GM21381 (cell line): ENCODE data around the gene SRGAP3.

ENCODE experiments used
- ATAC-seq: cut with Tn5 transposase; IDR thresholded peaks from one replicate; pipeline ENCODE4 v1.9.1; 2021; ENCODE audit warnings: mild to moderate bottlenecking, moderate library complexity; ENCODE audit not compliant: unreplicated experiment

SRGAP3 gene

DNA sequence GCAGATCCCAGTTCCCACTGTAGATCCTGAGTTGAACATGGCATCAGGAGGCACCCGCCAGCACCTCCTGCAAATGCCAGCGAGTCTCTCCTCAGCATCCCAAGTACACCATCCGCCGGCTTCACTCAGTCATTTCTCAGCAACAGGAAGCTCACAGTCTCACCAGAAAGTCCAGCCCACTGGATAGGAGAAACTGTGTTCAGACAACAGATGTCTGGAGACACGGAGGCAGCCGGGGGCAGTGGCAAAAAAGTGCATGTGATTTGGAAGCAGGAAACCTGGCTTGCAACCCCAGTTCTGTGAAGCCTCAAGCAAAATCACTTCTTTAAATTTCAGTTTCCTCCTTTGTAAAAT, 68.7 kb downstream of the SRGAP3 start:
- no peak for ATAC-seq

DNA sequence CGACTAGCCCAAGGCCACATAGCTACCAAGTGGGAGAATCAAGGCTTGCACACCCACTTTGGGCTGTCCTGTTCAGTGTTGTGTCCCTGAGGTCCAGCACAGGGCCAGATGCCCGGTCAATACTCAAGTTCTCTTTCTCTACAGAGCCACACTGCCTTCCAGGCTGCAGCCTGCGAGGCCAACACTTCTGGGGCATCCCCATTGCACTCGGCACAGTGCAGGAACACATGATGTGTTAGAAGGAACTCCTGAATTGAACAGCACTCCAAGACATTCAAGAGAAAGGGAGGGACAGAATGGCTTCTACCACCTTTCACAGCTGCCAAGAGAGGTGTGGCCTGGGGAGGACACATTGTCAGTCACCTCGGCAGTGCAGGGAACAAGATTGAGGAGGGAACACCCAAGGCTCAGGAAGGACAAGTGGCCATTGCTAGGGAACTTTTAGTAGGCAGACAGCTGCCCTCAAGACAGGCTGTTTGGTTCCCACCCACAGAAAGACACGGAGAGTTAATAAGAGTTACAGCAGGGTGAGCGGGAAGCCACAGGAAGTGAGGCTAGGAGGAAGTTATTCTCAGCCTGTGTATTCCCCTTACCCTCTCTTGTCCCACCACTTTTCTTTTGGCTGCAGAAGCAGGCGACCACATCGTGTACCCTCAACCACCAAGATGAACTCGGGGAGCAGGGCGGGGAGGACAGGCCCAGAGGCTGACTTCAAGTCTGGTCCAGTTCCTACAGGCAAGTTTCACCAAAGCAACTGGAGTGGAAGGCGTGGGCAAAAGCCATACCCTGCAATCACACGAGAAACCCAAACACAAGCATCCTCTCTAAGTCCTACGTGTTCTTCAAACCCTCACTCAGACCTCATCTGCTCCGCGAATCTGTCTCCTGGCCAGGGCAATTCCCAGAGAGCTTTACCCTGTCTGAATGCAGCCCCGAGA, 69.4 kb downstream of the SRGAP3 start:
- peak; percentile 44 for ATAC-seq

DNA sequence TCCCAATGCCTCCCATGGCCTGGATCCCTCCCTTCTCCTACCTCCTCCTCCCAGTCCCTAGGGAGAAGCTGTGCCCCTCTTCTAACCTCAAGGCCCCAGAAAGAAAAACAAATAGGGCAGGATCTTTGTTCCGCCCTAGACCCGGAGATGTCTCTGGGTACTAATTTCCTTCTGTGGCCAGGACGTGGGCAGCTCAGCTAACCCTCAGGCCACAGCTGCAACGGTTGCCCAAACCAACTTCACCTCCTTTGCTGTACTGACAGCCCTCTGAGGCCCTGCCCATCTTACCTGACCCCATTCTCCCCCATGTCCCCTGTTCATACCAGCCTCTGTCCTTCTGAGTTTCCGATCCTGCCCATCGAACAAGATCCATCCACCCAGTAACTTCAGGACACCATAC, 70.7 kb downstream of the SRGAP3 start:
- ATAC-seq: no peak

DNA sequence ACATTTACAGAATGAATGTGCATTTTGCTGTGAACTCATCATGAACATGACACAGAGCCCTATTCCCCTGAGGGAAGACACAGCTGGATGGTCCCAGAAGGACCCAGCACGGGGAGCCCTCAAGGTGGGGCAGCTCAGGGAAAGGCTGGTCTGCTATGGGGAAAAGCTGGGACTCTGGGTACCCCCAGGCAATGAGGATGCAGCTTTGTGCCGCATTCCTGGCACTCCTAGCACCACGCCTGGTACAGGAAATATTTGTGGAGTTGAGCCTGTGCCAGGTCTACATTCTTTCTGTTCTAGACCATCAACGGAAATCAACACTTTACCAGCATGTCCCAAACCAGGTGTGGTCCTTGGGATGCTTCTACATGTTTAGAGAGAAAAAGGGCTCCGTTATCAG, 74.0 kb downstream of the SRGAP3 start:
- ATAC-seq: no peak

DNA sequence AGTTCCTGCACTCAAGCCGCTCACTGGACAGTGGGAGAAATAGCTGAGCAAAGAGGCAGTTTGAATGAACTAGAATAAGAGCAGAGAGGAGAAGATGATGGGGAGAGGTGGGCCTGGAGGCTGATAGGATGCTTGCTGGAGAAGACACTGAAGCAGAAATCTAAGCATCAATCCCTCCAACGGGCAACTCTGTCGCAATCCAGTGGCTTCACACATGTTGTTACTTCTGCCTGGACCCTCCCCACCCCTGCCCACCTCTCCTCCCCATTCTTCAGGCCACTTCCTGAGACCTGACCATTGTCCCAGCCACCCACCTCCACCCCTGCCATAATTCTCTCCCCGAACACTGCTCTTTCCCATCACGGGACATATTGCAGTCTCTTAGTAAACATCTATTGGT, 76.0 kb downstream of the SRGAP3 start:
- no peak for ATAC-seq

DNA sequence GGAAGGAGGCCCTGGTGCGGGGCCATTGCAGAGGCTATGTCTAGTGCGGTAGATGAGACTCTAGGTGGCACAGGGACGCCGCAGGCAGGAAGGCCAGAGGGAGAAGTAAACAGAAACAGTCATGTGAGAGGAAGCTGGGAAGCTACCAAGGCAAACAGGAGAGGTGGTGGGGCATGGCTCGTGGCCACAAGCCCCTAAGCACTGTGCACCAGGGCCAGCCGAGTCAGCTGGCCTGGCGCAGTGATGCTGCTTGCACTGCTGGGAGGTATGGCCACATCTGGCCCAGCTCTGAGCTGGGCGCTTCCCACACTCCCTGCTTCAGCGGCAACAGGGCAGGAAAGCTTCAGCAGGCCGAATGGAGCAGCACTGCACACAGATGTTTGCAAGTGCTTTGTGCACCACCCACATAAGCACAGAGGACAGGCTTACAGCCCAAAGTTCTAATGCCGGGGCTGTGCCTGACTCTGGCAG, 76.6 kb downstream of the SRGAP3 start:
- no peak for ATAC-seq

DNA sequence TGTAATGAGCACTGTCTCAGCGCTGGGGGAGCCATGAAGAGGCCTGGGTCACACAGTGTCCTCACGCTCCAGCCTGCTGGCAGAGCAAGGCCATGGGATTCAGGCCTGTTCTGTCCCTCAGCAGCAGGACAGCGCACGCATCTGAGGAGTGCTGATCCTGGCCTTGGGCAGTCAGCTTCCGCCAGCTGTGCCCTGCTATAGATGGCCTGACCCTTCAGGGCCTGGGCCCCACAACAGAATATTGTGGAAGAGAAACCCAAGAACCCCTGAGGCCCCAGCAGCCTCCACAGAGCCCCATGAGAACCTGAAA, 78.6 kb downstream of the SRGAP3 start:
- no peak for ATAC-seq

DNA sequence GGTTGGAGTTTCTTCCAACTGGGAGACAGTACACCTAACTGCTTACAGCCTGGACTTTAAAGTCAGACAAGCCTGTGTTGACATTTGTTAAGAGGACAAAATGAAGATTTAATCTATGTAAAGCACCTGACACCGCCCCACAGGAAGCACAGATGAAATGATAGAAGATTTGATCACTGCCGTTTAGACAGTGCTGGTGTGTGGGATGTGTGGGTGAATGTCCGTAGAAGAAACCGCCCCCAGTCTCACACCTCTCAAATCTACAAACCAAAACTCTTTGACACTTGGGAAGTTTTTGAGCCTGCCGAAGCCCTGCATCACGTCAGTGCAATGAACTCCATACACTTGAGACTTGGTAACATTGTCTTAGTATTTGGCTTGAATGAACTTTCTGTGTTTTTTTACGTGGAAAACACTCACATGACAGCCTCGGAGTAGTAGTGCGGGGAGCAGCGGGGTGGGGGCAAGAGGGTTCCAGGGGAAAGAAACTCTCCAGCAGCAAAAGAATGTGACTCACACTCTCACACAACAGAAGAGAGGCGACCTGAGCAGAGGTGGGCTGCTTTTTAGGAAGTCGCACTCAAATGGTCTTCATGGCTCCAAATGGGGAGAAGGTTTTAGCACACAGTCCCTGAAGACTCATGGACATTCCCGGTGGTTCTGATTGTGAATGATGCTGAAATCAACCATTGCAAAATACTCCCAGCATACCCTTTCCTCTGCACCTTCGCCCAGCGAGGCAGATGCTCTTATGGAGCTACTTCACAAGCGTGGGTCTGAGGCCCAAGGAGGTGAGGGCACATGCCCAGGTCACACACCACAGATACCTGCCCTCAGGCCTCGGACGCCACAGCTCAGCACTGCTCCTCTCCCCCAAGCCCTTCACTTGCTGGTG, 79.2 kb downstream of the SRGAP3 start:
- no peak for ATAC-seq

DNA sequence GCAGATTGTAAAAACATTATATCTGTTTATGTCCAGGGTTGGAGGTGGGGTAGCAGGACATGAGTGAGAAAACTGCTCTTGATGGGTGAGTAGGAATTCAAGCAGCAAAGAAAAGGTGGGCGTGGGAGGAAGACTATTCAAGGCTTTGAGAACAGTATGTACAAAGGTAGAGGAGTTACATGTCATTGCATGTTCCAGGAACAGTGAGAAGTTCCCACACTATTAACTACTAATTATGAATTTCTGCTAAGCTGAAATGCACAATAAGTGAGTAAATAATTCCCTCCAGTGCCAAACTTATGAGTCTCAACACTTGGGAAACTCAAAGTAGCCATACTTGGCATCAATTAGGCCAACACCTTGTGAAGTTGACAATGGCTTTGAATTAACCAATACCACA, 80.1 kb downstream of the SRGAP3 start:
- no peak for ATAC-seq

DNA sequence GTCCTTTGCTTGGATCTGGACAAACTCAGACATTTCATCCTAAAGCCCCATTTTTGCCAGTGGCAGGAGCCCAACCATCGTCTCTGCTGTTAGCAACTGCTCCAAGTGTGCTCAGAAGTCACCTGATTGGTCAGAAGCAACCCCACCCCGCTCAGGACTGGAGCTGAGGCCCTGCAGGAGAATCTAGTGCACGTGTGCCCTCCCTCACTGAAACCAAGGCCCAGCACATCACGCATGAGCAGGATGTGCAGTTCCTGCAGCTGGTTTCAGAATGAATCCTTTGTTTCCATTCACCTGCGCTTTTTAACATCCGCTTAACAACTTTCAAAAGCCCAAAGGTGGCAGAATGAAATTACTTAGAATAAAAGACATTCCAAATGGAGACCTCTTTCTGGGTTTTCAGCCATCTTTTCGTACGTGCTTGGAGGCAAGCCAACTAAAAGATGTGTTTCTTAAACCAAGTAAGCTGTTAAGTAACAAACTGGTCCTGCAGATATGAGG, 81.2 kb downstream of the SRGAP3 start:
- peak; percentile 98 for ATAC-seq

DNA sequence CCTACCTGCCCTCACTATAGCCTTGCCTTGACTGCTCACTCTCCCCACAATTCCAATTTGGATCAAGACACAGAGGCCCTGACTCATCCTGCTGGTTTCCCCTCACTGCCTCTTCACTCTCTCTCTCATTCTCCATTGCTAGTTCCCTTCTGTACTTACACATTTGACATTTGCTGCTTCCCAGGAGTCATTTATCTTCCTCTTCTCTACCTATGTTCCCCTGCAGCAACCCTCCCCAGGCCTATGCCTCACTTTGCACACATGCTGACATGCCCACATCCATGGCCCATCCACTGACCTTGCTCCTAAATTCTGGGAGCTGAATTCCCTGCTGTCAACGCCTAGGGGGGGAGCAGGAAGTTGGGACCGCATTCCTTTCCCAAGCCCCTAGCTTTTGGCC, 82.2 kb downstream of the SRGAP3 start:
- ATAC-seq: no peak

DNA sequence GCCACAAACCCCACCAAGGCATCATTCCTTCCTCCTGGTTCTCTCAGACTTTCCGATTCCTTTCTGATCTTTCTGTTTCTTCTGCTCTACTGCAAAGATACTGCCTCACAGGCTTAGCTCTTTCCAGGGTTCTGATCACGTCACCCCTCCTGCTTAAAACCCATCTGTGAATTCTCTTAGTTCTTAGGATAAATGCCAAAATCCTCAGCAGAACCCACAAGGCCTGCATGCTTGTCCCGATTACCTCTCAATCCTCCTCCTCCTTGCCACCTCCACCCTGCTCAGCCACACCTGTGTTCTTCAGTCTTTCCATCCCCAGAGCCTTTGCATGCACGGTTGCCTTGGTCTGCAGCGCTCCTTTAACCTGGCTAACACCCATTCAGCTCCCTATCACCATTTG, 84.0 kb downstream of the SRGAP3 start:
- ATAC-seq: no peak

DNA sequence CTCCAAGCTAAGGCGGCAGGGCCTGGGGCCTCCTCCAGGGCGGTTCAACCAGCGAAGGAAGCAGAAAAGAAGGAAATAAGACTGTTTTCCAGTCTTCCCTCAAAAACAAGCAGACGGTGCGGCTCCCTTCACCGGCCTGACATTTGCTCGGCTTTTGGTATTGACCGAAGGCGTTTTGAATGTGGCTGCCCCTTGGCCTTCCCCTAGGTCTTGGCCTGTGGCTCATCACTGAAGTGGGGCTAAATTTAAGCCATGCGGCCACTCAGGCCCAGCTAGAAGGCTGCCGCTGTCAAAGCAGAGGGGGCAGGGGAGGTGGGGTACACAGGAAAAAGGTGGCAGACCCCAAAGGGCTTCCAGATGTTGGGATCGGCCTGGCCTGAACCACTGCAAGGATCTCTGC, 86.2 kb downstream of the SRGAP3 start:
- no peak for ATAC-seq

DNA sequence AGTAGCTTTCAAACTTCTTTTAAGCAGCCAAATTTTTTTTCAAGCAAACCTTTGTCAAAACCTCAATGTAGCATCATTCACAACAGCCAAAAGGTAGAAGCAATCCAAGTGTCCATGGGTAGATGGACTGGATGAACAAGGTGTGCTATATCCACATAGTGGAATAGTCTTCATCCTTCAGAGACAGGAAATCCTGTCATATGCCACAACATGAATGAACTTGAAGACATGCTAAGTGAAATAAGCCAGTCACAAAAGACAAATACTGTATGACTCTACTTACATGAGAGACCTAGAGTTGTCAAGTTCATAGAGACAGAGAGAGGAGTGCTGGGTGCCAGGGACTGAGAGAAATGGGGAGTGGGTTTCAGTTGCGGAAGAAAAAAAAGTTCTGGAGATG, 87.6 kb downstream of the SRGAP3 start:
- no peak for ATAC-seq

DNA sequence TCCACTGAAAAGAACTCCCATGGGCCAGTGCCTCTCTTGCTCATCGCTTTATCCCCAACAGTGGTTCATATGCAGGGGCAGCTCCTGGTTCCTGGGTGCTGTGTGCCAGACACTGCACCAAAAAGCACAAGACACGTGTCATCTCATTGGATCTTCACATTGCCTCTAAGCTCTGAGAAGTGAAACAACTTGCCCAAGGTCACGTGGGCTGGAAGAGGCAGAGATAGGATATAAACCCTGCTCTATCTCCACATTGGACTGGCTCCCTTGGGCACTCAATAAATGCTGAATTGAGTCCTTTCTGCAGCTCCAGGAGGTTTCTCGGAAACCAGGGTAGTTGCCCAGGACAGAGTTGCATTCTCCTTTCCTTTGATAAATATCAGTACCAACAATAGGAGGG, 88.1 kb downstream of the SRGAP3 start:
- no peak for ATAC-seq

DNA sequence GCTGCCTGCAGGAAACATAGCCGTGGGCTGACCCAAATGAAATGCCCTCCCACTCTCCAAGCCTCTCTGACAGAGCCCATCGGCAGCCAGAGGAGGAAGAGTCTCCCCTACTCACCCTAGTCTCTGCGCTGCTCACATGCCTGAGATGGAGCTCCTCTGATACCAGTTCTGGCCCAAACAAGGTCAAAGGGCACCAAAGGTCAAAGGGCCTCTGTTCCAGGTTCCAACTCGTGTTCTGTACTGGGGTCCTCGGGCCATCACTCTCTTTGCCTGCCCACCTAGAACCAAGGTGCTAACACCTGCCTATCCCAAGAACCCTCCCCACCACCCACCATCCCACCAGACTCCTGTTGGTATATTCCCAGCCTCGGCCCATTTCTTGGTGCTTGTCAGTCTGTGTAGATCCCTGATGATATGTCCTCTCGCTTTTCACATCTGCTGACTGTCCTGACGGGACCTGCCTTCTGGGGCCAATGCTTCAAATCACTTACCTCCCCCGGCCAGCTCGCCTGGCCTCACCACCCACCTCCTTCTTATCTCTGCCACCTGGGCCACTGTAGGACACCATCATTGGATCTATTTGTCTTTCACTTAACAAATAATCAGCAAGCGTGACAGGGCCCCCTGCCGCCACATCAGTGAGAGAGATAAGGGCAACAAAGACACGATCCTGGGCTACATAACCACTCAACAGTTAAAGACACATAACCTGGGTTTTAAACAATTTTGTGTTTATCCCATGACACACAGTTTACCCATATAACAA, 90.4 kb downstream of the SRGAP3 start:
- ATAC-seq: no peak

DNA sequence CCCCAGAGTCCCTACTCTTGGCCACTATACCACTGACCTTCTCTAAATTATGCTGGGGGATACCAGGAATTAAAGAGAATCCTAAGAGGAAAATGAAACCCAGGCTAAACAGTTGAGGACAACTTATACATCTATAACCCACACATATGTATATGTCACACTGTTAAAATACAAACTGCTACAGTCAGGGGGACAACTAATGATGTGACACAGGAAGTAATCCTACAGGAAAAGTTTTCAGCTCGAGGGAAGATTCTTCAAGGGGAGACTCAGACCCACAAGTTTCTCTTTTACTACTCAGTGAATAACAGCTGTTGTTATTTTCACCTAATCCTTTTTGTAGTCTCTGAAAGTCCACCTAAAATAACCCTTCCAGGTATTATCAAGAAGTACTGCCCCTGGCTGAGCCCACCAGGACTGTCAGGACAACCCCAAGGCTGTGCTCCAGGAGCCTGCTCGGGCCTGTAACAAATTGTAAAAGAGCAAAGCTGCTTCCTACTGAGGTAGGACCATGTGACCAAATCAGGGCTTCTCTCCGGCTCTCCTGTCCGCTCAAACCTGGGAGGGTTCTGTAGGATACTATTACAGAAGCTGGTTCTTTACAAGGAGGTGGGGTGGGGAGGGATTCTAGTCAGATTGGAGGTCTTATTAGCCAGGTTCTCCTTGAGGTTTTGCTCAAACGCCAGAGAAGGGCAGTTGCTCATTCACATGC, 91.6 kb downstream of the SRGAP3 start:
- no peak for ATAC-seq

DNA sequence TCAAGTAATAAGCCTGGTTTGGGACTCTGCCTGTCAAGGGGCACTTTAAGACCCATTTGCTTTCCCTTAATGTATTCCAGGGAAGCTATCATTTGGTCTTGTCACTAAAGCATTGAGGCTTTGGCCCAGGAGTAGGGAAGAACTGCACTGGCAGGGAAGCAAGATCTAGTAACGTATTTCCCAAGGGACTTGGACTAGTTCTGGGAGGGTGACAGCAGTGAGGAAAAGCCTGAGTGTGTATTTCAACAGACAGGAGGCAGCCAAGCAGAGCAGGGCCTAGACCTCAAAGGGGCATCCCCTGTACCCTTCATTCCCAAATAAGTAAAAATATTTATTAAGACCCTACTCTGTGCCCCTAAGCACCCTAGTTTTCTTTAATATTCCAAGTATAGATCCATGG, 92.8 kb downstream of the SRGAP3 start:
- no peak for ATAC-seq

DNA sequence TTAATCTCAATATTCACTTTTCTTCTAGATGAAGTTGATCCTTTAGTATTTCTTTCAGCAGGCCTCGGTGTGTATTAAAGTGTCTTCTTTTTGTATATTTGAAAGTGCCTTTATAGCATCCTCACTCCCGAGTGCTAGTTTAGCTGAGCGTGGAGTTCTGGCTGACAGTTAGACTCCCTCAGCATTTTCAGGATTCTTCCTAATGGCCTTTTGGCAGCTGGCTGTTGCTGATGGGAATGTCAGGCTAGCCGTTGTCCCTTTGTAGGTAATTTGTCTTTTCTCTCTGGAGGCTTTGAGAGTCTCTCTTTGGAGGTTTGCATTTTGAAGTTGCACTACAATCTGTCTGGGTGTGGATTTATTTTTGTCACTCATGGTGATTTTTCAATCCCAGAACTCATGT, 94.4 kb downstream of the SRGAP3 start:
- ATAC-seq: no peak

DNA sequence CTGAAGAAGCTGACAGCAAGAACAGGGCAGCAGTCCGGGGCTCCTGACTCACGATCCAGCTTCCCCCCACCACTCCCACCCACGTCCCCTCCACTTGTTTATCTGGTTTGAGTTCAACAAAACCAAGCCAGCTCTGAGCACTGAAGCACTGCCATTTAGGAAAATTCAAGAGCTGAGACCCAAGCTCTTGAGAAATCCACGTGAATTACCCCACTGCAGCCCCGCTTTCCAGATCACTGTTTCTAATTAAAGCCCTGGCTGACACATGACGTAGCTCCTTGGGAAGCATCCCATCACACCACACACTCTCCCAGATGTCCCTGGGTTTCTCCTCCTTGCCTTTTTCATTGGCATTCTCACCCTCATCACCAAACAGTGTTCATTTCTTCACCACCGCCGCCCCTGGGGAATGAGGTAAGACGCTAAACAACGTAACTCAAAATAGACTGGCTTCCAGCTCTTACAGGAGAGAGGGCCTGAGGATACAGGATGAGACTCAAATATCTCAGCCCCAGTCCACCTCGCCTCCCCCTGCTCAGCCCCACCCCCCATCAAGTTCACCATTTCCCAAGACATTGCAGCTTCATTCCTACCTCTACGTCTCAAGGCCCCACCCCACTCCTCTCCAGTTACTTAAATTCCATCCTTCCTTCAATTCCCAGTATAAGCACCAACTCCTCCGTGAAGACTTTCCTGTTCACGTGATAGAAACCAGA, 95.4 kb downstream of the SRGAP3 start:
- ATAC-seq: no peak
